ENCODE data around the gene SYT2.
"Not testable (repeated sequence)": the region's sequence is repeated elsewhere in the genome, so short reads cannot be mapped to it uniquely, and the experiment has no call there.

SYT2 gene

GRCh38 chr1:202642212-202642611 lies 68.0 kb downstream of the SYT2 start:
- no peak for DNase-seq

- DNase-seq: no peak
Measured at GRCh38 chr1:202639500-202639899, 70.8 kb downstream of the SYT2 start.

- not testable (repeated sequence) for DNase-seq
Measured at GRCh38 chr1:202638701-202639305, 71.5 kb downstream of the SYT2 start.

GRCh38 chr1:202638019-202638700 lies 72.1 kb downstream of the SYT2 start:
- DNase-seq: no peak

- DNase-seq: not testable (repeated sequence)
Measured at GRCh38 chr1:202637321-202638018, 72.8 kb downstream of the SYT2 start.

- not testable (repeated sequence) for DNase-seq
Measured at GRCh38 chr1:202636171-202636570, 74.1 kb downstream of the SYT2 start.

- no peak for DNase-seq
Measured at GRCh38 chr1:202632241-202632640, 78.0 kb downstream of the SYT2 start.

GRCh38 chr1:202631076-202631923 lies 79.0 kb downstream of the SYT2 start:
- no peak for DNase-seq

GRCh38 chr1:202630541-202630940 lies 79.7 kb downstream of the SYT2 start:
- DNase-seq: no peak

- not testable (repeated sequence) for DNase-seq
Measured at GRCh38 chr1:202630096-202630495, 80.2 kb downstream of the SYT2 start.

GRCh38 chr1:202629257-202629811 lies 80.9 kb downstream of the SYT2 start:
- peak in 2 of 5 experiments; percentile 72 to 85 for DNase-seq

GRCh38 chr1:202628646-202629215 lies 81.5 kb downstream of the SYT2 start:
- DNase-seq: no peak

GRCh38 chr1:202627841-202628565 lies 82.3 kb downstream of the SYT2 start:
- no peak for DNase-seq

- not testable (repeated sequence) for DNase-seq
Measured at GRCh38 chr1:202627036-202627435, 83.2 kb downstream of the SYT2 start.

- peak in 4 of 5 experiments; percentile 28 to 71 (median 35) for DNase-seq
Measured at GRCh38 chr1:202625416-202626360, 84.6 kb downstream of the SYT2 start.

GRCh38 chr1:202624781-202625108 lies 85.5 kb downstream of the SYT2 start:
- peak in 1 of 5 experiments; percentile 60 for DNase-seq

- peak in 1 of 5 experiments; percentile 16 for DNase-seq
Measured at GRCh38 chr1:202624088-202624780, 86.0 kb downstream of the SYT2 start.

GRCh38 chr1:202623476-202623875 lies 86.8 kb downstream of the SYT2 start:
- DNase-seq: not testable (repeated sequence)

GRCh38 chr1:202623075-202623474 lies 87.2 kb downstream of the SYT2 start:
- DNase-seq: no peak

- DNase-seq: no peak
Measured at GRCh38 chr1:202622388-202622787, 87.9 kb downstream of the SYT2 start.
